Glomerular visceral epithelial cell (primary cell): ENCODE measurements around the gene GLRA1.
A peak's percentile ranks its signal among the peaks of the same experiment; 100 is the strongest.
"Not testable (repeated sequence)": the region's sequence is repeated elsewhere in the genome, so short reads cannot be mapped to it uniquely, and the experiment has no call there.

Experiments
- DNase-seq: peaks from one replicate; pipeline ENCODE4 v3.0.0-alpha.2; 2016; ENCODE audit errors: extremely low spot score

GLRA1 gene

GRCh38 chr5:151819830-151820229 lies 104.8 kb downstream of the GLRA1 start:
- no peak for DNase-seq

GRCh38 chr5:151815051-151815450 lies 109.6 kb downstream of the GLRA1 start:
- DNase-seq, result no peak

- DNase-seq, result no peak
Observed at GRCh38 chr5:151812757-151813309, 111.8 kb downstream of the GLRA1 start.

GRCh38 chr5:151811593-151812321 lies 112.9 kb downstream of the GLRA1 start:
- DNase-seq, result no peak

- DNase-seq, result no peak
Observed at GRCh38 chr5:151810897-151811296, 113.8 kb downstream of the GLRA1 start.

- no peak for DNase-seq
Observed at GRCh38 chr5:151810449-151810848, 114.2 kb downstream of the GLRA1 start.

GRCh38 chr5:151808451-151809169 lies 116.0 kb downstream of the GLRA1 start:
- DNase-seq, result no peak

- no peak for DNase-seq
Observed at GRCh38 chr5:151805414-151806223, 119.0 kb downstream of the GLRA1 start.

- DNase-seq, result no peak
Observed at GRCh38 chr5:151800532-151800931, 124.1 kb downstream of the GLRA1 start.

- peak; percentile 34 for DNase-seq
Observed at GRCh38 chr5:151799407-151799806, 125.2 kb downstream of the GLRA1 start.

- DNase-seq, result no peak
Observed at GRCh38 chr5:151798674-151799073, 126.0 kb downstream of the GLRA1 start.

GRCh38 chr5:151795426-151795825 lies 129.2 kb downstream of the GLRA1 start:
- DNase-seq, result no peak

- DNase-seq, result no peak
Observed at GRCh38 chr5:151793358-151793757, 131.3 kb downstream of the GLRA1 start.

- DNase-seq, result no peak
Observed at GRCh38 chr5:151787817-151788216, 136.8 kb downstream of the GLRA1 start.

- no peak for DNase-seq
Observed at GRCh38 chr5:151786468-151786867, 138.2 kb downstream of the GLRA1 start.

GRCh38 chr5:151784141-151784540 lies 140.5 kb downstream of the GLRA1 start:
- DNase-seq, result no peak

GRCh38 chr5:151783664-151784063 lies 141.0 kb downstream of the GLRA1 start:
- not testable (repeated sequence) for DNase-seq

GRCh38 chr5:151781201-151781600 lies 143.4 kb downstream of the GLRA1 start:
- DNase-seq, result no peak

GRCh38 chr5:151780348-151780747 lies 144.3 kb downstream of the GLRA1 start:
- DNase-seq, result no peak

GRCh38 chr5:151779531-151780125 lies 145.0 kb downstream of the GLRA1 start:
- DNase-seq, result no peak

- DNase-seq, result no peak
Observed at GRCh38 chr5:151775025-151775606, 149.5 kb downstream of the GLRA1 start.
